ENCODE measurements around the gene SLIT1.
A peak's percentile ranks its signal among the peaks of the same experiment; 100 is the strongest.

SLIT1 gene

DNA sequence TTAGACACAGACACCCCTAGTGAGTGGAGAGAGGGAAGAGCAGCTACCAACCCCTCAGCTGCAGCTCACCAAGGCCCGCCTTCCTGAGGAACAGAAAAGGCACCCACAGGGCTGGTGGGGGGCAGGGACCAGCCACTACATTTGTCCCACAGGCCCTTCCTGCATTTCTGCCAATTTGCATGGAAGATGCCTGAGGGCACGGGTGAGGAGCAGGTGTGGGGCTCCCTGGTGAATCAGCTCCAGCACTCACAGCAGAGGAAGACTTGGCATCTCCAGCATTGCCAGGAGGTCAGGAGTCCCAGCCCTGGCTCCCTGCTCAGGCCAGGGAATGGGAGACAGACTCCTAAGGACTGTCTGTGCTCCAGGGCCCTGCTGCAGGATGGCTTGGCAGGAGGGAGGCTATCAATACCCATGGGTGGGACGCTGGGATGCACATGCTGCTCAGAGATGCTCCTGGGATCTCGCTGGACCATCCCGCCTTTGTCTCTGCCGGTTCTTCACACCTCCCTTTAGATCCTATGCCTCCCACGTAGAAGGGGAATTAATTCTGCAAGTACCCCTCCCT, 109.7 kb downstream of the SLIT1 start:
- DNase-seq (ENCODE audit: low spot score): no peak
- TF ChIP-seq, protein P1, sequence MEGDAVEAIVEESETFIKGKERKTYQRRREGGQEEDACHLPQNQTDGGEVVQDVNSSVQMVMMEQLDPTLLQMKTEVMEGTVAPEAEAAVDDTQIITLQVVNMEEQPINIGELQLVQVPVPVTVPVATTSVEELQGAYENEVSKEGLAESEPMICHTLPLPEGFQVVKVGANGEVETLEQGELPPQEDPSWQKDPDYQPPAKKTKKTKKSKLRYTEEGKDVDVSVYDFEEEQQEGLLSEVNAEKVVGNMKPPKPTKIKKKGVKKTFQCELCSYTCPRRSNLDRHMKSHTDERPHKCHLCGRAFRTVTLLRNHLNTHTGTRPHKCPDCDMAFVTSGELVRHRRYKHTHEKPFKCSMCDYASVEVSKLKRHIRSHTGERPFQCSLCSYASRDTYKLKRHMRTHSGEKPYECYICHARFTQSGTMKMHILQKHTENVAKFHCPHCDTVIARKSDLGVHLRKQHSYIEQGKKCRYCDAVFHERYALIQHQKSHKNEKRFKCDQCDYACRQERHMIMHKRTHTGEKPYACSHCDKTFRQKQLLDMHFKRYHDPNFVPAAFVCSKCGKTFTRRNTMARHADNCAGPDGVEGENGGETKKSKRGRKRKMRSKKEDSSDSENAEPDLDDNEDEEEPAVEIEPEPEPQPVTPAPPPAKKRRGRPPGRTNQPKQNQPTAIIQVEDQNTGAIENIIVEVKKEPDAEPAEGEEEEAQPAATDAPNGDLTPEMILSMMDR (IDR thresholded peaks at IDR 0.05; ENCODE audit: extremely low read depth, missing control alignments): no peak

- no peak for DNase-seq (ENCODE audit: low spot score)
- TF ChIP-seq, protein P1 (IDR thresholded peaks at IDR 0.05; ENCODE audit: extremely low read depth, missing control alignments): no peak
Measured at GRCh38 chr10:97075421-97075820, 110.3 kb downstream of the SLIT1 start.

DNA sequence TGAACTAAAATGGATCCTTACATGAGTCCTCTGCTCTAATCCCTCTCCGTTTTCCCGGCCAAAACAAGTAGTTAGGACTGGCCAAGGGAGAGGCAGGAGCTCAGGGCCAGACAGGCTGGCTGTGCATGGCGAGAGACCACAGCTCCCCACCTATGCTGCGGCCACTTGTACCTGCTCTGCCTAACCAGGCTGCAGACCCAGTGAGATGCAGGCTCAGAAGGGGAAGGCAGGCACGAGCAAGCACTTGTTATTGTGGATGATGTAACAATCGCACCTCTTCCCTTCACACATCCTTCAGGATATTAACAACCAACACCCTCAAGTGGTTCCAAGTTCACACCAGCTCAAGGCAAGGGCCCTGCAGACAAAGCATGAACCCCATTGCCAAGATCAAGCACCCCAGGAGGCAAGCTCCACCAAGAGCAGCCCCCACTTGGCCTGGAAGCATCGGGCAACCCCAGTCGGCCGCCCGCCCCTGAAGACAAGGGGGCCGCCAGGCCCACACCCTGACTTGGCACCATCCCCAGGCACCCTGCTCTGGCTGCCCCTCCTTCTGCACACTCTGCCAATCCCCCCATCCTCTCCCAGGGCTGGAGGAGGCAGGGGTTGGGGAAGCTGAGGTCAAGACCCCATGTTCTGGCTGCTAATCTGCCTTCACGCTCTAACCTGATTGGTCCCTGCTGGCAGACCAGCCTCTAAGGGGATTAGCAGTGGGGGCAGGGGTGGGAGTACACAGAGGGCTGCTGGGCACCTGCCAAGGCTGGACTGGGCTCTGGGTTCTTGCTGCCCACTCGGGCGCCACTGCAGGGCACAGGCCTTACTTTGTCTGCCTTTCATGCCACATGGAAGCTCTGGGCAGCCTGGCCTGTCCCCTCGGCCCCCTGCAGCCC, 111.3 kb downstream of the SLIT1 start:
- TF ChIP-seq, protein P1 (IDR thresholded peaks at IDR 0.05; ENCODE audit: extremely low read depth, missing control alignments): no peak
- no peak for DNase-seq (ENCODE audit: low spot score)

- DNase-seq (ENCODE audit: low spot score): peak; percentile 84
- TF ChIP-seq, protein P1 (IDR thresholded peaks at IDR 0.05; ENCODE audit: extremely low read depth, missing control alignments): peak; percentile 96
Measured at GRCh38 chr10:97072851-97073665, 112.7 kb downstream of the SLIT1 start.

- no peak for DNase-seq (ENCODE audit: low spot score)
- TF ChIP-seq, protein P1 (IDR thresholded peaks at IDR 0.05; ENCODE audit: extremely low read depth, missing control alignments): no peak
Measured at GRCh38 chr10:97071496-97071895, 114.3 kb downstream of the SLIT1 start.

GRCh38 chr10:97069576-97070362, 116.0 kb downstream of the SLIT1 start:
- TF ChIP-seq, protein P1 (IDR thresholded peaks at IDR 0.05; ENCODE audit: extremely low read depth, missing control alignments): no peak
- no peak for DNase-seq (ENCODE audit: low spot score)
